Endothelial cell of umbilical vein (primary cell): Measurements from ENCODE around the gene GTPBP3. TPM values are rescaled to one million over a fixed set of nuclear protein-coding genes. Genes with fewer than 3 reads are reported as not detected.
A peak's percentile ranks its signal among the peaks of the same experiment; 100 is the strongest.

Source experiments
- BruUV-seq: library from RNA; stranded (reverse); fragments of 400-500 nt; replicated peaks from 2 replicates; lab custom pipeline; 2021; lab: Mats Ljungman, UMichigan
- CTCF ChIA-PET: fragments of 300-600, 350-600 bp; sonication (Branson Sonifier 250); formaldehyde crosslinking; loops from one replicate; lab custom pipeline; 2021; ENCODE audit warnings: antibody characterized with exemption, inconsistent platforms; lab: Charles Lee
- POLR2A ChIA-PET: fragments of 300-600, 350-600 bp; sonication (Branson Sonifier 250); formaldehyde crosslinking; loops from one replicate; lab custom pipeline; 2021; ENCODE audit warnings: antibody characterized with exemption, inconsistent platforms; lab: Charles Lee
- DNase-seq: peaks from one replicate; pipeline ENCODE4 v3.0.0-alpha.2; 2011; ENCODE audit warnings: low read depth, low spot score
- FAIRE-seq: peaks from 2 replicates; lab custom pipeline; 2011; peaks lifted over from hg19 to GRCh38; lab: Jason Lieb, UNC
- H2AFZ ChIP-seq: 2 replicates; pipeline ENCODE4 v1.6.0; 2012; ENCODE audit warnings: low read depth, low read length, control low read depth, inconsistent platforms
- H3K27ac ChIP-seq: 2 replicates; pipeline ENCODE4 v1.5.1; 2011; ENCODE audit warnings: low read depth, mild to moderate bottlenecking, control low read depth, low read length, moderate library complexity; ENCODE audit not compliant: insufficient read depth
- H3K27me3 ChIP-seq, 2 experiments: 2 replicates each; pipeline versions ENCODE4 v1.6.0 to v1.6.1; 2011; ENCODE audit warnings: low read length in 2 of 2, mixed read lengths in 1 of 2; ENCODE audit not compliant: control insufficient read depth in 2 of 2, insufficient read depth in 2 of 2
- H3K36me3 ChIP-seq, 2 experiments: 2 replicates in 1 of 2; 3 replicates in 1 of 2; pipeline ENCODE4 v1.5.1; 2011; ENCODE audit warnings: low read length in 2 of 2, mild to moderate bottlenecking in 1 of 2, moderate library complexity in 1 of 2; ENCODE audit not compliant: control insufficient read depth in 2 of 2, insufficient read depth in 2 of 2; ENCODE audit errors: extremely low read depth in 1 of 2
- H3K4me1 ChIP-seq: 3 replicates; pipeline ENCODE4 v1.5.1; 2011; ENCODE audit warnings: mild to moderate bottlenecking, low read length; ENCODE audit not compliant: control insufficient read depth, insufficient read depth; ENCODE audit errors: extremely low read depth
- H3K4me2 ChIP-seq: 2 replicates; pipeline ENCODE4 v1.6.1; 2011; ENCODE audit warnings: low read length, control low read depth, mixed read lengths; ENCODE audit not compliant: insufficient read depth
- H3K4me3 ChIP-seq, 3 experiments: fragments of 200-600 bp in 1 of 3; sonication (generic), shearing (Covaris generic) in 1 of 3; replicated peaks in 1 of 3; 2 replicates each; pipeline ENCODE4 v1.5.1; 2011 to 2016; ENCODE audit warnings: control low read depth in 3 of 3, low read length in 3 of 3, mild to moderate bottlenecking in 2 of 3, inconsistent platforms in 1 of 3, low read depth in 1 of 3, moderate library complexity in 1 of 3; ENCODE audit not compliant: insufficient read depth in 1 of 3
- H3K79me2 ChIP-seq: 2 replicates; pipeline ENCODE4 v1.6.0; 2012; ENCODE audit warnings: low read length, inconsistent platforms; ENCODE audit not compliant: control insufficient read depth, insufficient read depth
- H3K9ac ChIP-seq: replicated peaks from 2 replicates; pipeline ENCODE3; 2011; ENCODE audit warnings: low read length, control low read depth; ENCODE audit not compliant: insufficient read depth; ENCODE audit errors: extremely low read depth
- H3K9me1 ChIP-seq: replicated peaks from 3 replicates; pipeline ENCODE4 v1.6.0; 2011; ENCODE audit warnings: mild to moderate bottlenecking, low read length; ENCODE audit not compliant: control insufficient read depth, insufficient read depth; ENCODE audit errors: extremely low read depth
- H3K9me3 ChIP-seq: replicated peaks from 2 replicates; pipeline ENCODE4 v1.5.1; 2012; ENCODE audit warnings: low read length, inconsistent platforms; ENCODE audit not compliant: control insufficient read depth, insufficient read depth
- H4K20me1 ChIP-seq: replicated peaks from 2 replicates; pipeline ENCODE3; 2011; ENCODE audit warnings: mild to moderate bottlenecking, low read length; ENCODE audit not compliant: control insufficient read depth, insufficient read depth; ENCODE audit errors: extremely low read depth
- CTCF ChIP-seq, 2 donors: IDR thresholded peaks; 1 replicate in 1 of 2; 2 replicates in 1 of 2; pipeline ENCODE4 v1.5.1; 2011; ENCODE audit warnings: low read length in 2 of 2, mild to moderate bottlenecking in 2 of 2, moderate library complexity in 2 of 2, control low read depth in 1 of 2, inconsistent platforms in 1 of 2, low read depth in 1 of 2; ENCODE audit not compliant: insufficient read depth in 1 of 2; ENCODE audit errors: extremely low read depth in 1 of 2
- JUN ChIP-seq: IDR thresholded peaks from 2 replicates; pipeline ENCODE4 v1.6.1; 2011; ENCODE audit warnings: borderline replicate concordance, low read depth; ENCODE audit not compliant: insufficient read length, insufficient read depth
- MYC ChIP-seq: IDR thresholded peaks from one replicate; pipeline ENCODE4 v1.6.1; 2011; ENCODE audit warnings: mild to moderate bottlenecking, low read depth, low read length
- dilution Hi-C: fragments of 300-500 bp; cut with MboI; formaldehyde crosslinking; loops from one replicate; pipeline ENCODE4 v1.15.0; 2019; ENCODE audit warnings: low sequenced_read_pairs; ENCODE audit not compliant: extremely low pct_ligation_motif_present
- intact Hi-C: fragments of 100-400 bp; cut with micrococcal nuclease; formaldehyde crosslinking; loops from one replicate; pipeline ENCODE4 v1.10.0; 2022
- polyA plus RNA-seq, 4 experiments: library from polyadenylated mRNA; depleted of rRNA in 3 of 4; stranded (reverse) in 3 of 4; unstranded in 1 of 4; fragments of >200 nt; gene quantifications; 2 replicates each; pipeline versions ENCODE4 v1.2.1 to v1.2.3, GENCODE V29; 2011 to 2012; ENCODE audit warnings: missing spikeins in 1 of 4
- total RNA-seq: library from RNA; stranded (reverse); gene quantifications from 2 replicates; pipeline ENCODE4 v1.2.3, GENCODE V29; 2021

GTPBP3 gene
- total and polyA plus RNA-seq, 2 donors (not counting 3 experiments of a cell fraction or from before 2014, with no cell fraction given): 12.7 to 34.7 TPM

- intact Hi-C loops (no loop called here), dilution Hi-C loops (no loop called here)
- BruUV-seq: no TSS peak
- TF ChIP-seq JUN: no peak
- peak in 1 of 2 donors; percentile 13 for TF ChIP-seq CTCF (IDR thresholded peaks at IDR 0.05; ENCODE audit: extremely low read depth in 1 of 2, insufficient read depth in 1 of 2, low read depth in 1 of 2, low read length in 2 of 2)
- no peak for TF ChIP-seq MYC
- CTCF ChIA-PET: interaction anchor here (0.7 to 8.6 kb wide), 10 partner anchors 9 to 58 kb away, joined by 3 to 180 read pairs (median 4); partner anchors contain the start of genes ANO8, BST2, PLVAP and TMEM221
- Histone ChIP-seq H3K27ac (no peak overlapping the region), H2AFZ (peak overlapping the region; percentile 86), H3K4me1 (peaks cover 17% of the 10 kb centered on the region), H3K9ac (no peak overlapping the region), H3K27me3 (peaks cover 6% of the 10 kb centered on the region in 2 experiments), H3K9me3 (no peaks in the 10 kb centered on the region), H3K4me3 (peak overlapping the region in 2 of 3 experiments; percentile 41 to 53), H3K79me2 (no peaks in the 10 kb centered on the region), H3K9me1 (no peaks in the 10 kb centered on the region), H4K20me1 (no peaks in the 10 kb centered on the region), H3K4me2 (peak overlapping the region; percentile 78), H3K36me3 (no peaks in the 10 kb centered on the region)
- POLR2A ChIA-PET: no interaction called here
- FAIRE-seq (no peak), DNase-seq (no peak)
These were observed 52.8 kb downstream of the GTPBP3 start for GRCh38 chr19:17389957-17390664.
